ENCODE results near the gene GNG11. TPM values are rescaled to one million over a fixed set of nuclear protein-coding genes. Genes with fewer than 3 reads are reported as not detected.
A peak's percentile ranks its signal among the peaks of the same experiment; 100 is the strongest.
"Not testable (repeated sequence)": the region's sequence is repeated elsewhere in the genome, so short reads cannot be mapped to it uniquely, and the experiment has no call there.

Gene GNG11
- total RNA-seq, 4 donors from 2014 or later, result 3.3 to 6.8 (median 5.3) TPM

DNA sequence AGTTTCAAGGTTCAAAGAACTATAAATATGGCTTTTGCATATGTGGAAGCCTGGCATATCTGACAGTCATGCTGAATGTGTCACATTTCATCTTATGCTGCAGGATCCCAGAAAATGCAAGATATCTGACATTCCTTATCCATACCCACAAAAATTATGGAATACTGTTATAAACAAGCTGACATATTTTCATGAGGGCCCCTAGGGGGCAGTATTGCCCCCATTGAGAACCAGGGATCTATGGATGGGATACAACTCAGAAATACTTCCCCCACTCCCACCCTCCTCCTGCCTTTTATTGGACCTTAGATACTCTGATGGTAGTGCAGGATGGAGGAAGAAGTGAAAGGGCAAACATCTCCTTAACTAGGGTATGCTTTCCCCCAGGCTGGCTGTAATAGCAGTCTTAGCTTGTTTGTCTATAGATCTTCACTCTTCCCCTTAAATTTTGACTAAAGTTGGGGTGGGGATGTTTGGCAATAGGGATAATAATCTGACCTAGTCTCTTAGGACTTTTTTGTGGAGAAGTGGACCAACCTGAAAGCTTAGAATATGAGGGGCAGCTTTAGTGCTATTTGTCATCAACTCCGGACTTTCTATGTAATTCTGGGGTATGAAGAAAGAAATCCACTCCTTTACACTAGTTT is 18.6 kb upstream of the GNG11 start:
- TF ChIP-seq POLR2AphosphoS5 (IDR thresholded peaks at IDR 0.05) (no peak), EP300 (IDR thresholded peaks at IDR 0.05) (no peak), POLR2A (IDR thresholded peaks at IDR 0.05) (no peak), CTCF (IDR thresholded peaks at IDR 0.05) (peak; percentile 17 to 47)
- H3K27ac ChIP-seq, result no peak overlapping the region
- no peak for DNase-seq (ENCODE audit: low spot score in 2 of 2)
- no peaks in the 10 kb centered on the region for H3K9me3 ChIP-seq
- no peak overlapping the region for H3K4me3 ChIP-seq
- 91% methylated on average over 1 of the region's 1 CpG for WGBS
- H3K4me1 ChIP-seq, result no peaks in the 10 kb centered on the region
- H3K36me3 ChIP-seq, result no peaks in the 10 kb centered on the region
- H3K27me3 ChIP-seq, result no peaks in the 10 kb centered on the region

GRCh38 chr7:93906267-93906666 is 15.3 kb upstream of the GNG11 start, which contains the start of gene GNGT1:
GNGT1 (plus strand) TSS chr7:93906567; CDS start chr7:93906747, 180 bp downstream.
- TF ChIP-seq CTCF (IDR thresholded peaks at IDR 0.05), result no peak
- no peak for TF ChIP-seq EP300 (IDR thresholded peaks at IDR 0.05)
- TF ChIP-seq POLR2AphosphoS5 (IDR thresholded peaks at IDR 0.05), result no peak
- no peak for TF ChIP-seq POLR2A (IDR thresholded peaks at IDR 0.05)
- Histone ChIP-seq H3K27ac (no peak within 1 kb of the TSS), H3K9me3 (no peaks in the 10 kb centered on the region), H3K4me3 (no peak within 1 kb of the TSS), H3K27me3 (no peaks in the 10 kb centered on the region), H3K4me1 (peaks cover 11% of the 10 kb centered on the region), H3K36me3 (no peaks in the 10 kb centered on the region)
- WGBS, result 81% methylated on average over 3 of the region's 3 CpGs
- no peak for DNase-seq (ENCODE audit: low spot score in 2 of 2)

- H3K4me3 ChIP-seq, result no peak overlapping the region
- H3K27ac ChIP-seq, result no peak overlapping the region
- no peaks in the 10 kb centered on the region for H3K27me3 ChIP-seq
- DNase-seq (ENCODE audit: low spot score in 2 of 2), result no peak
- H3K36me3 ChIP-seq, result no peaks in the 10 kb centered on the region
- 12% methylated on average over 3 of the region's 3 CpGs for WGBS
- no peak for TF ChIP-seq EP300 (IDR thresholded peaks at IDR 0.05)
- TF ChIP-seq POLR2A (IDR thresholded peaks at IDR 0.05), result no peak
- TF ChIP-seq POLR2AphosphoS5 (IDR thresholded peaks at IDR 0.05), result no peak
- no peak for TF ChIP-seq CTCF (IDR thresholded peaks at IDR 0.05)
- H3K9me3 ChIP-seq, result no peaks in the 10 kb centered on the region
- peaks cover 15% of the 10 kb centered on the region for H3K4me1 ChIP-seq
These were observed 11.2 kb upstream of the GNG11 start for GRCh38 chr7:93910076-93910994.

DNA sequence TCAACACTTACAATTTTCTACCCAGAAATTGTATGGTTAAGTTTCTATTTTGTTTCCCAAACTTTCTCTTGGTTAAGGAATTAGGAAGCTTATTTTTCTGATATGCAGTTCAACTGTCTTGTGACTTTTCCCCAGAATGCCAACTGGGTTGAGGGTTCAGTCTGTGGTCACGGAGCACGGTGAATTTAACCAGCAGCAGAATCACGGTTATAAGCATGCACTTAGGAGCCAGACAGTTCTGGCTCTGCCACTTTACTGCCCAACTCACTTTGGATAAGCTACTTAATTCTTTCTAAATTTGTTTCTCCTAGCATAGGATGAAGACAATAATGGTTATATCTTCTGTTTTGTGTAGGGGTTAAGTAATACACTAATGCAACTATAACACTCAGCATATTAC is 10.3 kb upstream of the GNG11 start:
- H3K4me1 ChIP-seq, result peaks cover 15% of the 10 kb centered on the region
- H3K27me3 ChIP-seq; DNase-seq (ENCODE audit: low spot score in 2 of 2); H3K4me3 ChIP-seq; H3K27ac ChIP-seq; H3K9me3 ChIP-seq; H3K36me3 ChIP-seq: not testable (repeated sequence)
- WGBS, result 21% methylated on average over 3 of the region's 3 CpGs

DNA sequence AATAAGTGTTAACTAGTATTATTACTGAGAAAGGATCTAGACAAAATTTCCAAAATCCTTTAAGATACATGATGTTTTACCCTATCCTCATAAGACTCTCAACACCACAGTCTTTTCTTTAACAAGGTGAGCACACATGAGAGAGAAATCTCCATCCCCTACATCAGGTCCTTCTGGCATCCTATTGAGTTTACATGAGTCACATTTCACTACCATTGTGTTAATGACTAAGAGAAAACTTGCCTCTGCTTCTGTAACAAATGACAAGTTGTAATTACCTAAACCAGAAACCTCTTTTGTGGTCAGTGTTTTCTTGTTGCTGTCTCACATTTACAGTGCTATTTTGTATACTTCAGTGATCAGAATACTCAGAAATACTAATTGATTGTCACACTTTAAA is 9.9 kb upstream of the GNG11 start:
- H3K4me3 ChIP-seq; H3K27ac ChIP-seq; H3K27me3 ChIP-seq; DNase-seq (ENCODE audit: low spot score in 2 of 2); H3K36me3 ChIP-seq; H3K9me3 ChIP-seq: not testable (repeated sequence)
- peaks cover 15% of the 10 kb centered on the region for H3K4me1 ChIP-seq

GRCh38 chr7:93913197-93913596 is 8.3 kb upstream of the GNG11 start:
- TF ChIP-seq EP300 (IDR thresholded peaks at IDR 0.05) (no peak), POLR2AphosphoS5 (IDR thresholded peaks at IDR 0.05) (no peak), POLR2A (IDR thresholded peaks at IDR 0.05) (no peak), CTCF (IDR thresholded peaks at IDR 0.05) (no peak)
- no peak overlapping the region for H3K4me3 ChIP-seq
- H3K4me1 ChIP-seq, result peaks cover 15% of the 10 kb centered on the region
- H3K27me3 ChIP-seq, result no peaks in the 10 kb centered on the region
- H3K36me3 ChIP-seq, result no peaks in the 10 kb centered on the region
- DNase-seq (ENCODE audit: low spot score in 2 of 2), result no peak
- no peak overlapping the region for H3K27ac ChIP-seq
- H3K9me3 ChIP-seq, result no peaks in the 10 kb centered on the region
